Kidney tubule cell (primary cell): ENCODE measurements around the gene KPNA3.
"Not testable (repeated sequence)": the region's sequence is repeated elsewhere in the genome, so short reads cannot be mapped to it uniquely, and the experiment has no call there.

Source experiments
- DNase-seq: peaks from one replicate; pipeline ENCODE4 v3.0.0-alpha.2; 2018; ENCODE audit warnings: low spot score

Gene KPNA3

DNA sequence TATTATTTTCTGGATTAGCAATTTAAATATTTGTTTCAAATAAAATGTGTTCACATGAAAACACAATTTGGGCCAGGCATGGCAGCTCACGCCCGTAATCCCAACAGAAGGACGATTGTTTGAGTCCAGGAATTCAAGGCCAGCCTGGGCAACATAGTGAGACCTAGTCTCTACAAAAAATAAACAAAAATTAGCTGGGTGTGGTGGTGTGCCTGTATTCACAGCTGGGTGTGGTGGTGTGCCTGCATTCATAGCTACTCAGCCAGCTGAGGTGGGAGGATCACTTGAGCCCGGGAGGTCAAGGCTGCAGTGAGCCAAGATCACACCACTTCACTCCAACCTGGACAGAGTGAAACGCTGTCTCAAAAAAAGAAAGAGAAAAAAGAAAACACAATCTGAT lies 46.4 kb downstream of the KPNA3 start:
- DNase-seq: no peak

- DNase-seq: no peak
Observed at GRCh38 chr13:49740870-49741269, 51.6 kb downstream of the KPNA3 start.

DNA sequence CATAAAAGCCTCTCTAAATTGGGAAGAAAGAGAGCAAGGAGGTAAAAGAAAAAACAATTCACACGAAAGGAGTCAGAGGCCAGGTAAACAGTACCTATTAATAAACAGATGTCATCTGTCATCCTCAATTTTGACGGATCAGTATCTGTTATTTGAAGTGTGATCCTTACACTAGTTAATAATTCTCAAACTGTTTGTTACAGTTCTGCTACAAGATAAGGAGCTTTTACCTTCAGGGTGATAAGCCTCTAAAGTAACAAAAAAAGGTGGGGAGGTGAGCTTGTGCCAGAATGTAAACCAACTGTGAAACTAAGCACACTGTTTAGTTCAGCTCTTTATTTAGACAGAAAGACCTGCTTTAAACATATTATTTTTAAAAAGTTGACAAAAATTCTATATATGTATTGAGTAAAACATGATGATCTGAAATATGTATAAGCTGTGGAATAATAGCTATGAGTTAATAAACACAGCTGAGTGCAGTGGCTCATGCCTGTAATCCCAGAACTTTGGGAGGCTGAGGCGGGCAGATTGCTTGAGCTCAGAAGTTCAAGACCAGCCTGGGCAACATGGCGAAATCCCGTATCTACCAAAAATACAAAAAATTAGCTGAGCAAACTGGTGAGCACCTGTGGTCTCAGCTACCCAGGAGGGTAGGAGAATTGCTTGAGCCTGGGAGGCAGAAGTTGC lies 52.8 kb downstream of the KPNA3 start:
- no peak for DNase-seq

DNA sequence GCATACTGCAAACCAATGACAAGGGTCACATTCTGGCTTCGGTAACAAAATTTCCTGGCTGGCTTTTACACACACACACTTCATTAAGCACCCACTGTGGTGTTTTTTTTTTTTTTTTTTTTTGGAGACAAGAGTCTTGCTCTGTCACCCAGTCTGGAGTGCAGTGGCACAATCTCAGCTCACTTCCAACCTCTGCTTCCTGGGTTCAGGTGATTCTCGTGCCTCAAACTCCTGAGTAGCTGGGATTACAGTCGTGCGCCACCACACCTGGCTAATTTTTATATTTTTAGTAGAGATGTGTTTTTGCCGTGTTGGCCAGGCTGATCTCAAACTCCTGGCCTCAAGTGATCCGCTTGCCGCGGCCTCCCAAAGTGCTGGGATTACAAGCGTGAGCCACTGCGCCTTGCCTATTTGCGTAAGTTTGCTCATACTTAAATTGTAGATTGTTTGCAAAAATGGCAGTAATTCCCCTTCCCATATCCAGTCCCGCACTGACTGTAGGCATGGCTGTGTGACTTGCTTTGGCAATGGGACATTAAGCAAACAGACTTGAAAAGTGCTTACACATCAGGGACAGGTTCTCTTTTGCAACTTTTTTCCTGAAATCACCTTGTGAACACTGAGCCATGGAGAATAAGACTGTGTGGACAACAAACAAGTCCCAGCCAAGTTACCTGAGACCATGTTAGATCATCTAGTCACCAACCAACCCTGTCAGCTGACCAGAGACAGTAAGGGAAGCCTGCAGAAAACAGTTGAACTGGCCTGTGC lies 59.1 kb downstream of the KPNA3 start:
- DNase-seq: peak; percentile 59

- peak; percentile 46 for DNase-seq
Observed at GRCh38 chr13:49731766-49732165, 60.7 kb downstream of the KPNA3 start.

DNA sequence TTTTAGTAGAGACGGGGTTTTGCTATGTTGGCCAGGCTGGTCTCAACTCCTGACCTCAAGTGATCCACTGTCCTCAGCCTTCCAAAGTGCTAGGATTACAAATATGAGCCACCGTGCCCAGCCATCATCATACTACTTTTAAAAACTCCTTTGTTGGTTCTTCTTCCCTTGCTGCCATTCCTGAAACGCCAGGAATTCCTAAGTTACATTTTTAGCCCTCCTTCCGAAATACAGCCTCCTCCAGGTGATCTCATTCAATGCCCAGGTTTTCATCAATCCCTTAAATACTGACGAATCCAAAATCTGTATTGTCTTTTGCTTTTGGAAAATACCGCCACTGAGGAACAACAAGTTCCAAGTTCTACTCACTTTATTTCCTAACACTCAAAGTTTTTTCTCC lies 75.9 kb downstream of the KPNA3 start:
- no peak for DNase-seq

GRCh38 chr13:49714757-49715156 lies 77.7 kb downstream of the KPNA3 start:
- DNase-seq: no peak

DNA sequence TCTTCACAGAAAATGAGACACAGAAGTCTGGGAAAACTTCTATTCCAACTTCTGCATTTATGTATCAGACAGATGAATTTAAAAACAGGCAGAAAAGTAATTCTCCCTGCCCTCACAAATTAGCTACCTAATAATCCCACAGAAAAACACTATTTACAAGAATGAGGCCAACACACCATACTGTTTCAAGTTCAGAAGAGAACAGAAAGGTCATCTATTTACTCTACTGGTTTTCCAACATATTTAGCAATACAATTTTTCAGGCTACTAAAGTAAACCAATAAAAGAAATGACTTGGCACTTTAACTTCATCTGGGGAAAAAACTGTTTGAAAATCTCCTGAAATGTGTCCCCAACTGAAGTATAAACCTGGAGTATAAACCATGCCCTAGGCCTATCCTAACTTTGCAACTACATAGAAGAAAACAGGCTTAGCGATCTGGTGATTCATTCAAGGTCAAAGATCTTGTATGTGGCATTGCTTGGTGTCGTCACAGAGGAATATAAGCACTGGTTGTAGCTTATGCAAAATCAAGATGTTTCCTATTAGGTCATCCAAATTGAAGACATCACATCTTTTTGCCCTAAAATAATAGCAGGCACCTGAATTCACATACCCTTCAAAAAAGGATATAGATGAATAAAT lies 81.1 kb downstream of the KPNA3 start:
- DNase-seq: peak; percentile 23

DNA sequence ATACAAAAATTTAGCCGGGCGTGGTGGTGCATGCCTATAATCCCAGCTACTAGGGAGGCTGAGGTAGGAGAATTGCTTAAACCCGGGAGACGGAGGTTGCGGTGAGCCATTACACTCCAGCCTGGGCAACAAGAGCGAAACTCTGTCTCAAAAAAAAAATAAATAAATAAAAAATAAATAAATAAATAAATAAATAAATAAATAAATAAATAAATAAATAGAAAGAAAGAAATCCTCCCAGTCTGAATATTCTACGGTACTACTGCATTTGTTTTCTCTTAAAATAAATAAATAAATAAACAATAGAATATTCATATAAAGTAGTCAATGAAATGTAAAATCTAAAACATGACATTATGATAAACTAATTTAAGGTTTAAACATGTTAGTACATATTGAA lies 88.2 kb downstream of the KPNA3 start:
- DNase-seq: not testable (repeated sequence)

DNA sequence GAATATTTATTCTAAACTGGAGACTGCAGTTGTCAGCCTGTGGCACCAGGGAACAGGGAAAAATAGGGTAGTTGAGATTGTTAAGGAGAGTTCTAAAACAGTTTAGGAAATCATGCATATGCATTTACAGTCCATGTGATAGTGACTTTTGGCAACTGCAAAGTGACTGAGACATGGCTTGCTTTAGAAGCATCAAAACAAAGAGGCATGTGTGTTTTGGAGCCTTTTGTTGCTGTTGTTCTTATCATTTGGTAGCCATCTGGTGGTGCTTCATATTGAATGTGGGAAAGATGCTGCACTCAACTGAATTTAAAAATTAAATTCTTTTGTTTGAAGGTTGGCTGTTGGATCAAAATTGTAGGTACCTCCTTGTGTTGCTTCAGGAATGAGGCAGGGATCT lies 91.0 kb downstream of the KPNA3 start:
- no peak for DNase-seq

GRCh38 chr13:49697468-49697867 lies 95.0 kb downstream of the KPNA3 start:
- no peak for DNase-seq

- DNase-seq: no peak
Observed at GRCh38 chr13:49694446-49694845, 98.0 kb downstream of the KPNA3 start.

DNA sequence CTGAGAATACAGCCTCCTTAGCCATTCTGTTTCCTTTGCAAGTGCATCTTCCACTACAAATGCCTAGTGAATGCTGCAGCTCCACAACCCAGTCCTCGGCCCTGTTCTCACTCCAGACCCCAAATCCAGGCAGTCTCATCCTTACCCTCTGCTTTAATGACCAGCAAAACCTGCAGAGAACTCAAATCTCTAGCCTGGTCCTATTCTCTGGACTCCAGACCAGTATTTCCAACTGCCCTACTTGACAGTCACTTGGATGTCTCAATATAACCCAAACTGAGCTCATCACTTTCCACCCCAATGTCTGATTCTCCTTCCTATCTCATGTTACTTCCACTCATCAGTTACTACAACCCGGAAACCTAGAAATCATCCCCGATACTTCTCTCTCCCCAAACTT lies 98.6 kb downstream of the KPNA3 start:
- no peak for DNase-seq

DNA sequence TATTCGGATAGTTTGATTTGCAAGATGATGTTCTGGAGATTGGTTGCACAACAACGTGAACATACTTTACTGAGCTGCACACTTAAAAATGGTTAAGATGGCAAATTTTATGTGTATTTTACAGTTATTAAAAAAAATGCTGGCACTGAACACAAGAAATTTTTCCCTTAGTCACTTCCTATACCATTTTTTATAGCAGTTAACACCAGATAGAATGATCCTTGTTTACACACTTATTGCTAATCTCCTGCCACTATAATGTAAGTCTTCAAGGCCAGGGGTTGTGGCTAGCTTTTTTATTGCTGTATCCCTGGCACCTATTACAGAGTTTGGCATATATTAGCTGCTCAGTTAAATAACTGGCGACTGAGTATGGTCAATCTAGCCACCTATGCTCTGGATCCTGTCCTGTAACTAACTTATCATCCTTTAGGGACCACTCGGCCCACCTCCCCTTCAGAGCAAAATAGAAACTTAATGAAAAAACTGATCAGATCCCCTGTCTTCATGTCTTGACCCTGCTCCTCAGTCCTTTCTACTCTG lies 99.2 kb downstream of the KPNA3 start:
- no peak for DNase-seq

DNA sequence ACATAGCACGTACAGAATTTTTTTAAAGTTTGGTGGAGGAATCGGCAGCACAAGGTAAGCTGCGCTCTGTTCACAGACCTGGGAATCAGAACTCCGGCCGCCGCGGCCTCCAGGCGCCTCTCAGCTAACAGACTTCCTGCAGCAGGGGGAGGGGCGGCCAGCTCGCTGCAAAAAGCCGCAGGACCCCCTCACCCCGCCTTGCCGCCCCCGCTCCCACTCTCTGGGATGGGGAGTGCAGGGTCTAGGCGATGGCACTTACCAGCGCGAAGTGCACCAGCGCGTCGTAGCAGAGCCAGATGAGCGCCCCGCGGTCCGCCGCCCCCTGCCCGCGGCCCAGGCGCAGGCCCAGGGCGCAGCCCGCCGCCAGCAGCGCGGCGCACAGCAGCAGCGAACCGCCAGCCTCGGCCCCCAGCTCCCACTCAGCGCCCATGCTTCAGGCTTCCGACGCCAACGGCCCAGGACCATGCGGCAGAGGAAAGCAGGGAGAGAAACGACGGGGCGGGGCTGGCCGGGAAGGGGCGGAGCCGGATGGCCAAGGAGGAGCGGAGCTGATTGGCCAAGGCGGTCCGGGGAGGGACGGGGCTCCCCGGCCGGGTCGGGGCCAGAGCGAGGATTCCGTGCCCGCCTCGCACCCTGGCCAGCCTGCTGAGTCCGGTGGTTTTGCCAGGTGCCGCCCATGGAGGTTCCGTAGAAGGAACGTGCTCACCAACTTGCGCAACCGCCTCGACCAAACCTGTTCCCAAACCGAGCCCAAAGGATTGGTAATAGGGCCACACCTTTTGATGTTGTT lies 101.3 kb downstream of the KPNA3 start, which contains the start of gene EBPL:
EBPL (minus strand) TSS at position 492 of the 790 bp plus-strand sequence; CDS start at position 430, 62 bp downstream.
- peak; percentile 91 for DNase-seq

DNA sequence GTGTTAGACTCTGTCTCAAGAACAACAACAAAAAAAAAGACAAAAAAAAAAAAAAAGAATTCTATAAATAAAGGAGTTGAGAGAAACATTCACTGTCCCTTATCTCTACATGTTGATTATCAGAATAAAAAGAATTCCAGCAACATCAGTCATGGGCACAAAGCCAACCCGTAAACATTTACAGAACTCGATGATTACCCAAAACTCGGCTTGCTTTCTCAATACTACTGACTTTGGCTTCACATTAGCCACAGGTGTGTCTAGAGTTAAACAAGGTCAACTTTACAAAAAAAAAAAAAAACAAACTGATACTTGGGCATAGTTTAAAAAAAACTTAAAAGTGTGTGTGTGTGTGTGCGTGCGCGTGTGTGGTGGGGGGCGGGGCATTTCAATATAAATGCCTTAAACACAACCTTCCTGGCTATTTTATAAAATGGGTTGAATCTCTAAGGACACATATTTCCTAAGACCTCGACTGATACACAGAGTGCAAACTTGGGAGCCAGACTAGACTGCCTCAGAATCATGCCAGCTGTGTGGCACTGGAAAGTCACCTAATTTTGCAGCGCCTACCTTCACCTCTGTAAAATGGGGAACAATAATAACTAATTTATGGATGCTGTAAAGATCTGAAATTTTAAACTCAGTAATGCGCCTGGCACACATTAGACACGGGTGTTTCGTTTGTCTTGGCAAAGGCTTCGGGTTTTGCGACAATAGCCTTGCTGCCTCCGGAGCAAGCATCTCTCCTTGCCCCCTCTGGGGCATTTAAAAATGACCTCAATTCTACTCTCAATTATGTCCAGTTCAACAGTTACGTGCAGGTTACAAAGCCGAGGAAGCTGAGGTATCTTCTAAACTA lies 102.1 kb downstream of the KPNA3 start:
- peak; percentile 54 for DNase-seq

DNA sequence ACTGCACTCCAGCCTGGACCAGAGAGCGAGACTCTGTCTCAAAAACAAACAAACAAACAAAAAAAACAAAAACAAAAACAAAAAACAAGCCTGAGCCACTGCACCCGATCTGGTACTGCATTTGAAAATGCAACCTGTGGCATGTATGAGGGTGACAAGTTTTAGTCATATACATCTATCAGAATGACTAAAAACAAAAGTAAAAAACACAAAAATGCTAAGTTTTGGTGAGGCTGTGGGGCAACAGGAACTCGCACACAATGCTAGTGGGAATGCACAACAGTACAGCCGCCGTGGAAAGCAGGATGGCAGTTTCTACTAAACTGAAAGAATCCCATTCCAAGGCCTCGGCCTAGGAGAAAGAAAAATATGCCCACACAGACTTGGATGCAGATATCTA lies 109.0 kb downstream of the KPNA3 start:
- no peak for DNase-seq

DNA sequence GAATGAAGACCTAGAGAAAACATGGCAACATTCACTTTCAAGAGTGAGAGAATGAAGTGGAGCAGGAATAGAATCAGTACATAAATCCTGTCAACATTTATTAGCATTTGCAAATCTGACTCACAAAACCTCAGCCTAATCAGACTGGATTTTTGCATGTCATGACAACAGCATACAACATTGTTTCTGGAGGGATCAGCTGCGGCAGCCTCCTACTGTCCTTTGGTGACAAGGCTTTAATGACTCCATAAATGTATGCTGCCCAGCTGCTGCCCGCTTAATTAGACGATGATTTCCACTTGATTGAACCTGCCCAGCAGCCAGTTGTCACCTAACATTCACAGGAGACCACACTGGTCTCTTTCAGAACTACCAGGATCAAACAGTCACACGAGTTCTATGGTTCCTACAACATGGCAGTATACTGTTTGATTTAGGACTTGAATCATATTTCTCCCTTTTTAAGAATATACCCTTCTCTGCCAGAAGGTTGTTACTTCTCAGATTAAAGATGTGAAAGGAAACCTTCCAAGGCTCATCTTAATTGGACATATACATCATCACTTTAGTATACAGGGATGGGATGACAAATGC lies 110.5 kb downstream of the KPNA3 start:
- peak; percentile 41 for DNase-seq

GRCh38 chr13:49679246-49679645 lies 113.2 kb downstream of the KPNA3 start:
- peak; percentile 19 for DNase-seq

DNA sequence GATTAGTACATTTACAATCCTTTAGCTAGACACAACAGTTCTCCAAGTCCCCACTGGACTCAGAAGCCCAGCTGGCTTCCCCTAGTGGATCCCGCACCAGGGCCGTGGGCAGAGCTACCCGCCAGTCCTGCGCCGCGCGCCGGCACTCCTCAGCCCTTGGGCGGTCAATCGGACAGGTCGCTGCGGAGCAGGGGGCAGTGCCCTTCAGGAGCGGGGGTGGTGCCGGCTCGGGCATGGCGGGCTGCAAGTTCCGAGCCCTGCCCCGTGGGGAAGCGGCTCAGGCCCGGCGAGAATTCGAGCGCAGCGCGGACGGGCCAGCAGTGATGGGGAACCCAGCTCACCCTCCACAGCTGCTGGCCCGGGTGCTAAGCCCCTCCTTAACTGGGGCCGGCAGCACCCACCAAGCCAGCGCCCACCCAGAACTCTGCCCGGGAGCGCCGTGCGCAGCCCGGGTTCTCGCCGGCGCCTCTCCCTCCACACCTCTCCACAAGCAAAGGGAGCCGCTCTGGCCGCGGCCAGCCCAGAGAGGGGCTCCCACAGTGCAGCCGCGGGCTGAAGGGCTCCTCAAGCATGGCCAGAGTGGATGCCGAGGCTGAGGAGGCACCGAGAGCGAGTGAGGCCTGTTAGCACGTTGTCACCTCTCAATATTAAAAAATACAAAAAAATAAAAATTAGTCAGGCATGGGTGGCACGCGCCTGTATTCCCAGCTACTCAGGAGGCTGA lies 114.1 kb downstream of the KPNA3 start:
- DNase-seq: no peak
